HEK293 (cell line): Measurements from ENCODE around the gene UPF2.

ENCODE experiments used
- CTCF ChIA-PET: fragments of 350-600 bp; formaldehyde crosslinking; extraction: SDS; loops from one replicate; lab custom pipeline; 2021; ENCODE audit warnings: antibody characterized with exemption; lab: Yijun Ruan, JAX
- POLR2A ChIA-PET: fragments of 300-600 bp; formaldehyde crosslinking; extraction: SDS; loops from one replicate; lab custom pipeline; 2020; ENCODE audit warnings: antibody characterized with exemption, inconsistent platforms; lab: Yijun Ruan, JAX
- H3K27ac ChIP-seq: fragments of 200-500 bp; sonication (Bioruptor generic); 2 replicates; pipeline ENCODE4 v1.5.1; 2014; ENCODE audit warnings: low read depth, low read length, control low read depth, inconsistent platforms; ENCODE audit errors: extremely low read depth
- H3K36me3 ChIP-seq, 2 experiments: fragments of 200-500 bp in 1 of 2; sonication (Bioruptor generic) in 1 of 2; 1 replicate in 1 of 2; 2 replicates in 1 of 2; pipeline ENCODE4 v1.5.1; 2014 to 2017; ENCODE audit warnings: inconsistent platforms in 2 of 2, low read length in 2 of 2; ENCODE audit not compliant: control insufficient read depth in 2 of 2, insufficient read depth in 1 of 2
- H3K4me1 ChIP-seq: fragments of 200-500 bp; sonication (Bioruptor generic); 2 replicates; pipeline ENCODE4 v1.5.1; 2014; ENCODE audit warnings: mild to moderate bottlenecking, low read length, inconsistent platforms; ENCODE audit not compliant: control insufficient read depth, insufficient read depth
- H3K4me3 ChIP-seq: 2 replicates; pipeline ENCODE4 v1.5.1; 2011; ENCODE audit warnings: low read depth, mild to moderate bottlenecking, control low read depth, low read length, moderate library complexity
- H3K9me3 ChIP-seq: fragments of 200-500 bp; sonication (Bioruptor generic); 2 replicates; pipeline ENCODE4 v1.5.1; 2014; ENCODE audit warnings: low read depth, low read length, inconsistent platforms; ENCODE audit not compliant: control insufficient read depth, insufficient read depth
- EGR2 ChIP-seq: fragments of 450-650 bp; formaldehyde crosslinking; IDR thresholded peaks from 2 replicates; pipeline ENCODE4 v1.5.1; 2016; ENCODE audit warnings: low read depth, missing biosample characterization, missing genetic modification characterization
- GFI1B ChIP-seq: fragments of 450-650 bp; formaldehyde crosslinking; IDR thresholded peaks from 2 replicates; pipeline ENCODE4 v1.5.1; 2016; ENCODE audit warnings: missing biosample characterization, missing genetic modification characterization
- GLIS2 ChIP-seq: fragments of 450-650 bp; formaldehyde crosslinking; IDR thresholded peaks from 2 replicates; pipeline ENCODE4 v1.5.1; 2016; ENCODE audit warnings: missing biosample characterization, missing genetic modification characterization
- HOXC10 ChIP-seq: sonication (generic); formaldehyde crosslinking; IDR thresholded peaks from 2 replicates; pipeline ENCODE4 v1.8.1; 2023; ENCODE audit warnings: mild to moderate bottlenecking, missing genetic modification reagents
- HOXD13 ChIP-seq: sonication (generic); formaldehyde crosslinking; IDR thresholded peaks from 2 replicates; pipeline ENCODE4 v1.8.0; 2022; ENCODE audit warnings: missing genetic modification reagents, borderline replicate concordance
- OSR2 ChIP-seq: fragments of 450-650 bp; formaldehyde crosslinking; IDR thresholded peaks from 2 replicates; pipeline ENCODE4 v1.5.1; 2016; ENCODE audit warnings: missing biosample characterization, missing genetic modification characterization
- PBX3 ChIP-seq: sonication (generic); formaldehyde crosslinking; IDR thresholded peaks from 2 replicates; pipeline ENCODE4 v1.8.1; 2022; ENCODE audit warnings: mild to moderate bottlenecking, moderate library complexity, missing genetic modification reagents
- TRIM28 ChIP-seq: IDR thresholded peaks from 2 replicates; pipeline ENCODE4 v1.6.1; 2011; ENCODE audit warnings: low read length, control low read depth, borderline replicate concordance
- ZFP3 ChIP-seq: fragments of 450-650 bp; formaldehyde crosslinking; IDR thresholded peaks from 2 replicates; pipeline ENCODE4 v1.5.1; 2016; ENCODE audit warnings: low read depth, missing biosample characterization, missing genetic modification characterization
- ZNF175 ChIP-seq: fragments of 450-650 bp; formaldehyde crosslinking; IDR thresholded peaks from 2 replicates; pipeline ENCODE4 v1.5.1; 2016; ENCODE audit warnings: missing biosample characterization, missing genetic modification characterization
- ZNF18 ChIP-seq: fragments of 450-650 bp; formaldehyde crosslinking; IDR thresholded peaks from 2 replicates; pipeline ENCODE4 v1.5.1; 2016; ENCODE audit warnings: missing biosample characterization, missing genetic modification characterization
- ZNF341 ChIP-seq: fragments of 450-650 bp; formaldehyde crosslinking; IDR thresholded peaks from 2 replicates; pipeline ENCODE4; 2016; ENCODE audit warnings: low read depth, missing biosample characterization, missing genetic modification characterization
- ZNF433 ChIP-seq: fragments of 450-650 bp; formaldehyde crosslinking; IDR thresholded peaks from 2 replicates; pipeline ENCODE4 v1.5.1; 2016; ENCODE audit warnings: missing biosample characterization, missing genetic modification characterization, low read depth
- ZNF473 ChIP-seq: fragments of 450-650 bp; formaldehyde crosslinking; IDR thresholded peaks from 2 replicates; pipeline ENCODE4 v1.5.1; 2017; ENCODE audit warnings: missing biosample characterization, missing genetic modification characterization
- ZNF501 ChIP-seq: fragments of 450-650 bp; formaldehyde crosslinking; IDR thresholded peaks from 2 replicates; pipeline ENCODE4 v1.5.1; 2016; ENCODE audit warnings: missing biosample characterization, missing genetic modification characterization
- ZNF580 ChIP-seq: fragments of 450-650 bp; formaldehyde crosslinking; IDR thresholded peaks from 2 replicates; pipeline ENCODE4 v1.5.1; 2016; ENCODE audit warnings: missing biosample characterization, missing genetic modification characterization
- ZNF670 ChIP-seq: fragments of 450-650 bp; formaldehyde crosslinking; IDR thresholded peaks from 2 replicates; pipeline ENCODE4 v1.5.1; 2016; ENCODE audit warnings: missing biosample characterization, missing genetic modification characterization, low read depth
- ZNF747 ChIP-seq: fragments of 450-650 bp; formaldehyde crosslinking; IDR thresholded peaks from 2 replicates; pipeline ENCODE4 v1.5.1; 2016; ENCODE audit warnings: missing biosample characterization, missing genetic modification characterization
- ZNF76 ChIP-seq: fragments of 450-650 bp; formaldehyde crosslinking; IDR thresholded peaks from 2 replicates; pipeline ENCODE4; 2016; ENCODE audit warnings: low read depth, missing biosample characterization, missing genetic modification characterization, borderline replicate concordance
- ZNF830 ChIP-seq: fragments of 450-650 bp; IDR thresholded peaks from 2 replicates; pipeline ENCODE4 v1.5.0; 2018; ENCODE audit warnings: missing biosample characterization, missing genetic modification characterization, low read depth, mild to moderate bottlenecking, moderate library complexity
- ZNF837 ChIP-seq: fragments of 450-650 bp; formaldehyde crosslinking; IDR thresholded peaks from 2 replicates; pipeline ENCODE4 v1.5.1; 2016; ENCODE audit warnings: missing biosample characterization, missing genetic modification characterization

UPF2 gene

GRCh38 chr10:11884706-11885423 is 157.7 kb downstream of the UPF2 start (continued):
- TF ChIP-seq ZNF18 (tag by site-specific recombination) = no peak
- no peak for TF ChIP-seq ZNF501
- no peak for TF ChIP-seq ZNF473
- no peak for TF ChIP-seq ZNF76 (tag by site-specific recombination)
- no peak for TF ChIP-seq HOXC10 (CRISPR knock-in tag)
- TF ChIP-seq ZNF830 (tag by site-specific recombination) = no peak
- no peak for TF ChIP-seq HOXD13 (CRISPR knock-in tag)
- no peak for TF ChIP-seq ZNF341 (tag by site-specific recombination)

- ChIA-PET POLR2A (interaction anchor here (1.7 kb wide), 1 partner anchor 15 kb away, joined by 6 read pairs; no protein-coding TSS in a partner anchor), CTCF (interaction anchor here (0.6 to 1.8 kb wide), 5 partner anchors 48 to 1174 kb away, joined by 3 to 11 read pairs (median 4); no protein-coding TSS in a partner anchor)
- no peaks in the 10 kb centered on the region for H3K4me1 ChIP-seq
- no peak for TF ChIP-seq ZNF670 (tag by site-specific recombination)
- no peak for TF ChIP-seq OSR2 (tag by site-specific recombination)
- no peak for TF ChIP-seq TRIM28
- no peak for TF ChIP-seq PBX3 (CRISPR knock-in tag)
- no peak for TF ChIP-seq ZFP3 (tag by site-specific recombination)
- no peak for TF ChIP-seq ZNF580 (tag by site-specific recombination)
- TF ChIP-seq ZNF433 (tag by site-specific recombination) = no peak
- no peak for TF ChIP-seq ZNF837 (tag by site-specific recombination)
- no peak for TF ChIP-seq ZNF175 (tag by site-specific recombination)
- H3K4me3 ChIP-seq = no peak overlapping the region
- no peak overlapping the region for H3K27ac ChIP-seq
- H3K9me3 ChIP-seq = no peaks in the 10 kb centered on the region
- no peaks in the 10 kb centered on the region for H3K36me3 ChIP-seq
Observed at GRCh38 chr10:11882646-11883375, 159.8 kb downstream of the UPF2 start.

- no peak overlapping the region for H3K27ac ChIP-seq
- CTCF ChIA-PET = interaction anchor here (0.5 to 1.8 kb wide), 6 partner anchors 9 to 207 kb away, joined by 3 to 11 read pairs (median 4); no protein-coding TSS in a partner anchor
Observed at GRCh38 chr10:11881477-11882417, 160.9 kb downstream of the UPF2 start.

More at GRCh38 chr10:11881477-11882417, 160.9 kb downstream of the UPF2 start:
- Histone ChIP-seq H3K4me3 (no peak overlapping the region), H3K9me3 (no peaks in the 10 kb centered on the region), H3K4me1 (no peaks in the 10 kb centered on the region), H3K36me3 (no peaks in the 10 kb centered on the region)
- no peak for TF ChIP-seq GLIS2 (tag by site-specific recombination)
- no peak for TF ChIP-seq ZNF747 (tag by site-specific recombination)
- no peak for TF ChIP-seq GFI1B
- TF ChIP-seq EGR2 (tag by site-specific recombination) = 0 out of 2 replicates have a peak, but pooled peaks have one; percentile 9
- POLR2A ChIA-PET = interaction anchor here (1.7 kb wide), 1 partner anchor 16 kb away, joined by 6 read pairs; no protein-coding TSS in a partner anchor
